GM19372 (cell line): ENCODE results near the gene SAT2.
"Not testable (repeated sequence)": the region's sequence is repeated elsewhere in the genome, so short reads cannot be mapped to it uniquely, and the experiment has no call there.

ENCODE experiments used
- ATAC-seq: cut with Tn5 transposase; IDR thresholded peaks from one replicate; pipeline ENCODE4 v1.9.1; 2021; ENCODE audit warnings: mild to moderate bottlenecking, low read depth, moderate library complexity; ENCODE audit not compliant: unreplicated experiment

Gene SAT2

DNA sequence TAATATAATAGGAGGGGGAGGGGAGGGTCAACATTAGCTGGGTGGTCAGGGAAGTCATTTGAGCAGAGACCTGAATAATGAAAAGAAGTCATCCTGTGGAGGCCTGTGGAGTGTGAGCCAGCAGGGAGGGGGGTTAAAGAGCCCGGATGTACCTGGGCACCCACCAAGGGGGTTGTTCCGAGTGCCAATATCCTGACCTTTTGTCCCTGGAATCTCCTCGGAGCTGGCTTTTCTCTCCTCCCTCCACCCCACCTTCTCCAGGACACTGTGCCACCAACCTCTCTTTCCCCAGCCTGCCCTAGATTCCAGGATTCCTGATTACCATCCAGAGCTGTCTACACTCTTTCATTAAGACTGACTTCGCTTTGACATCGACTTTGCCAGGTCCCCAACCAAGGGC lies 8.5 kb upstream of the SAT2 start:
- ATAC-seq, result no peak

DNA sequence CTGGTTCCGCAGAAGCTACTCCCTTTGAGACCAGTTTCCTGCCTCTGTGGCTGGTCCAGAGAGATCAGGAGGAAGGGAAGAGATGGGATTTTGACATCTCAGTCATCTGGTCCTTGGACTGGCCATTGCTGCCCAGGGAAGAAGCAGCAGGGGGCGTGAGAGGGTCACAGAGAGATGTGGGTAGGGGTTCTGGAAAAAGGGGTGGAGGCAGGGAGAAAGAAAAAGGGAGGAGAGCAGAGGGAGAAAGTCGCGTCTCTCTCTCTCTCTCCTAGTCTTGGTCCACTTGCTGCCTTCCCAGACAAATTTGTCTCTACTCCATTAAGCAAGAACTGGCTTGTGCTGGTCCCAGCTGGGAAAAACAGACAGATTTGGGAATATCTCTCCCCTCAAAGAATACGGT lies 6.8 kb upstream of the SAT2 start:
- no peak for ATAC-seq

DNA sequence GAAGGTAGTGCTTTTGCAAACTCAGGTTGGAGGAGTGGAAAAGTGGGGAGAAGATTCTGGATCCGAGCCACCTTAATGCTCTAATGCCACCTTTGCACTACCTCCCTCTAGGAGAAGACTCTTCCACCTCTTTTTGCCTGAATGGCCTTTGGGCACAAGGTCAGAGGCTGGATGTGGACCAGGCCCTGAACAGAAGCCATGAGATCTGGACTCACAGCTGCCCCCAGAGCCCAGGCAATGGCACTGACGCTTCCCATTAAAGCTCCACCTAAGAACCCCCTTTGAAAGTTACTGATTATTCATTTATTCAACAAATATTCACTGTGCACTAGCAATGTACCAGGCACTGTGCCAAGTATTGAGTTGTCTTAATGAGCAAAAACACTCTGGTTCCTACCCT lies 5.5 kb upstream of the SAT2 start:
- ATAC-seq, result no peak

DNA sequence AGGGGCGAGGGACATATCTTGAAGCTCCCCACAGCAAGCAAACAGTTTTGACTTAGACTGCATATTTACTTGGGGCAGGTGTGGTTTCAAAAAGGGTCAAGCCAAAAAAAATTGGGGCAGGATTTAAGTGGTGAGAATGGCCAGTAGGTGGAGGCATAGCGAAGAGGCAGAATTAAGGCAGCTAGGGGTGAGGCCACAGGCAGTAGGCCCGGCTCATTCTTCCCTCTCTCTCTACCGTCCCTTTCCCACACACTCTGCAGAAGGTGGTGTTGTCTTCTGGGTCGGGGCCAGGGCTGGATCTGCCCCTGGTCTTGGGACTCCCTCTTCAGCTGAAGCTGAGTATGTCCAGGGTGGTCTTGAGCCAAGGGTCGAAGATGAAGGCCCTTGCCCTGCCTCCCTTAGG lies 4.9 kb upstream of the SAT2 start:
- no peak for ATAC-seq

- no peak for ATAC-seq
Observed at GRCh38 chr17:7631398-7632380, 4.1 kb upstream of the SAT2 start.

DNA sequence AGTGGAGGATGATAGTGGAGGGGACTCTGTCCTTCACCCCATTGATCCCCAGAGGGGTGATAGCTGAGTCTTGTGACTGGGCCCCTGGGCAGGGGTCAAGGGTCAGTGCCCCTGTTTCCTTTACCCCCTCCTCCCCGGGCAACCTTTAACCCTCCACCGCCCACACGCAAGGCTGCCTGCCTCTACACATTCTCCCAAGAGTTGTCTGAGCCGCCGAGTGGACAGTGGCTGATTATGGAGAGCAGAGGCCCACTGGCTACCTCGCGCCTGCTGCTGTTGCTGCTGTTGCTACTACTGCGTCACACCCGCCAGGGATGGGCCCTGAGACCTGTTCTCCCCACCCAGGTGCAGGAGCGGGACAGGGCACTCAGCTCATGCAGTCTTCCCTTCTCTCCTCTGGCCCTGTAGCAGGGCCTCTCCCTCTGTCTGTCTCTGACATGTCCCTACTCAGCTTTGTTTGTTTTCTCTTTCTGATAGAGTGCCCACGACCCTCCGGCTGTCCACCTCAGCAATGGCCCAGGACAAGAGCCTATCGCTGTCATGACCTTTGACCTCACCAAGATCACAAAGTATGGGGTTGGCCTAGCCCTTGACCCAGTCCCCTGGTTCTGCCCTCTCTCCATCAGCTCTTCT lies 2.4 kb upstream of the SAT2 start, which contains the start of gene SHBG:
SHBG (plus strand) TSS at position 197 of the 633 bp plus-strand sequence; CDS start at position 235, 38 bp downstream.
- no peak for ATAC-seq

- no peak for ATAC-seq
Observed at GRCh38 chr17:7626956-7627249, 718 bp downstream of the SAT2 start.

DNA sequence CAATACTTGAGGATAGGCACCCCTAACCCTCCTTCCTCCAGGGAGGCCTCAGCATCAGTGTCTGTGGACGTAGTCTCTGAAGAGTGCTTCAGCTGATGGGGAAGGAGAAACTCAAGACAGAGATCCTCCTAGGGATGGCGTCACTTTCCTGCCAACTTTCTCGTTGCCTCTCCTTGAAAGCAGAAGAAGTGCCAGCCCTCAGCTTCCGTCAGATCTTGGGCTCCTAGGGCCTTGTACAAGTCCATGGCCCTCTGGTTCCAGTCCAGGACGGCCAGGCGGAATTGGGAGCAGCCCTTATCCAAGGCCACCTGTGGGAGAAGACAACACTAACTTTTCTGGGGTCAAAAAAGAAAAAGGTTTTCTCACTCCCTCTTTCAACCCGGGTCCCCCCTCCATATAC lies 1.3 kb downstream of the SAT2 start:
- no peak for ATAC-seq

- not testable (repeated sequence) for ATAC-seq
Observed at GRCh38 chr17:7625749-7626148, 1.9 kb downstream of the SAT2 start.

DNA sequence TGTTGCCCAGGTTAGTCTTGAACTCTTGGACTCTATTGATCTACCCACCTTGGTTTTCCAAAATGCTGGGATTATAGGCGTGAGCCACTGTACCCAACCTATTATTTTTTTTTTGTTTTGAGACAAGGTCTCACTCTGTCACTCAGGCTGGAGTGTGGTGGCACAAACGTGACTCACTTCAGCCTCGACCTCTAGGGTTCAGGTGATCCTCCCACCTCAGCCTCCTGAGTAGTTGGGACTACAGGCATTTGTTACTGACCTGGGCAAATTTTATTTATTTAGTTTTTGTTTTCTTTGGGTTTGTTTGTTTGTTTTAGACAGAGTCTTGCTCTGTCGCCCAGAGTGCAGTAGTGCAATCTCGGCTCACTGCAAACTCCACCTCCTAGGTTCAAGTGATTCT lies 4.0 kb downstream of the SAT2 start:
- ATAC-seq, result no peak

DNA sequence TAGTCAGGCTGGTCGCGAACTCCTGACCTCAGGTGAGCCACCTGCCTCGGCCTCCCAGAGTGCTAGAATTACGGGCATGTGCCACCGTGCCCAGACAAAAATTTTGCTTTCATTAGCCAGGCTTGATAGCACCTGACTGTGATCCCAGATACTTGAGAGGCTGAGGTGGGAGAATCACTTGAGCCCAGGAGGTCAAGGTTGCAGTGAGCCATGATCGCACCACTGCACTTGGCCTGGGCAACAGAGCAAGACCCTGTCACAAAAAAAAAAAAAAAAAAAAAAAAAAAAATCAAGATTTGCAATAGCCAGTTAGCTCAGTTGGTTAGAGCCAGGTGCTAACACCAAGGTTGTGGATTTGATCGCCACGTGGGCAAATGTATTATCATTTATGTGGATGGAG lies 6.8 kb downstream of the SAT2 start:
- ATAC-seq, result no peak

- no peak for ATAC-seq
Observed at GRCh38 chr17:7618608-7619007, 9.0 kb downstream of the SAT2 start.

DNA sequence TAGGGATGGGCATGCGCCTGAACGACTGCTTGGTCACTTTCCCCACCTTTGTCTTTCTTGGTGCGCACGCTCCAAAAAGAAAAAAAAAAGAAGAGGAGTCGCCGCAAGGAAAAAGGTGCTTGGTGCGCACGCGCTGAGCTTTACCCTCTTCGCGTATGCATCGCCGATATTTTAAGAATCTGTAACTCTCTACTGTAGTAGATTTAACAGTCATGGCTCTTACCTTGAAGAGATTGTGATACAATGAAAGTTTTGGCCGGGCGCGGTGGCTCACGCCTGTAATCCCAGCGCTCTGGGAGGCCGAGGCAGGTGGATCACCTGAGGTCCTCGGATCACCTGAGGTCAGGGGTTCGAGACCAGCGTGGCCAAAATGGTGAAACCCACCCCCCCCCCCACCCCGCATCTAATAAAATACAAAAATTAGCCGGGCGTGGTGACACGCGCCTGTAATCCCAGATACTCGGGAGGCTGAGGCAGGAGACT lies 12.3 kb downstream of the SAT2 start:
- ATAC-seq, result no peak

- peak; percentile 90 for ATAC-seq
Observed at GRCh38 chr17:7614425-7615264, 13.0 kb downstream of the SAT2 start, which contains the start of gene FXR2. TSS of gene FXR2 (minus strand) at chr17:7614897. CDS start at chr17:7614532, 365 bp downstream.

DNA sequence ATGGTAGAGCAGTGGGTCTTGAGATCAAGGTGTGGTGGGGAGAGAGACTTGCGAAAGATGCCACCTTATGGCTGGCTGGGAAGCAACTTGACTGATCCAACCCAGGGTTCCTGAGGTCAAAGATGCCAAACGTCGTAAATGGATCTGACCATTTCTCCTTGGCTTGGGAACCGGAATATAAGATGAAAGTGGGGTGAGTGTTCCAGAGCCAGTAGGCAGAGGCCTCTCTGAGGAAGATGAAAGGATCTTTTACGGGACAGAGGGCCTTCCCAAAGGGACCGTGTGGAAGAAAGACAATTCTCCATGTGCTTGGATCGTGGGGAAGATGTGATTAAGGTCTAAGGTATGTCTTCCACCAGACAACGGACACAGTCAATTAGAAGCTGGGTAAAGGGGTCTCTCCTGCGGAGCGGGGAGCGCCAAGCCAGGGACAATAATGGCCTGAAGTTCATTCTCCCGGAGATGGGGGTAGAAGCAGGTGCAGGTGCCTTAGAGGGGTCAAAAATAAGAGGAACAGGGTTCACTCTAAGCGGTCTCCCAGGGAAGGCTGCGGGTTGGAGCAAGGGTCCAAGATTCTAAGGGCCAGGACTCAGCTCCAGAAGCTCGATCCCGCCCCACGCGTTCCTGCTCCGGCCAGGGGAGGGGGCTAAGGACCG lies 13.7 kb downstream of the SAT2 start:
- no peak for ATAC-seq

DNA sequence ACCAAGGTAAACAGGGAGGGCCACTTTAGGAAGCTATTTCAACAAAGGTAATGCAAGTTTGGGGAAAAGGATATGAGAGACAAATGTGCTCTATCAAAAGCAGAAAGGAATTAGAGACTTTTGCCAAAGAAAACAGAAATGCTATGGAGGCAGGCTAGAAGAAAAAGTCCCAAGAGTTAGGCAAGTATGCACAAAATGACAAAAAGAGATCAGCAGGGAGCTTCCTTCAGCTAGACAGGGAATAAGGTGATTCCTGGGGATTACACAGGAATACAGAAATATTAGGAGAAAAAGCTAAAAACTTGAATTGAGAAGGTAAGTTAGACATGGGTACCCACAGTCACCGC lies 15.4 kb downstream of the SAT2 start:
- ATAC-seq, result no peak

DNA sequence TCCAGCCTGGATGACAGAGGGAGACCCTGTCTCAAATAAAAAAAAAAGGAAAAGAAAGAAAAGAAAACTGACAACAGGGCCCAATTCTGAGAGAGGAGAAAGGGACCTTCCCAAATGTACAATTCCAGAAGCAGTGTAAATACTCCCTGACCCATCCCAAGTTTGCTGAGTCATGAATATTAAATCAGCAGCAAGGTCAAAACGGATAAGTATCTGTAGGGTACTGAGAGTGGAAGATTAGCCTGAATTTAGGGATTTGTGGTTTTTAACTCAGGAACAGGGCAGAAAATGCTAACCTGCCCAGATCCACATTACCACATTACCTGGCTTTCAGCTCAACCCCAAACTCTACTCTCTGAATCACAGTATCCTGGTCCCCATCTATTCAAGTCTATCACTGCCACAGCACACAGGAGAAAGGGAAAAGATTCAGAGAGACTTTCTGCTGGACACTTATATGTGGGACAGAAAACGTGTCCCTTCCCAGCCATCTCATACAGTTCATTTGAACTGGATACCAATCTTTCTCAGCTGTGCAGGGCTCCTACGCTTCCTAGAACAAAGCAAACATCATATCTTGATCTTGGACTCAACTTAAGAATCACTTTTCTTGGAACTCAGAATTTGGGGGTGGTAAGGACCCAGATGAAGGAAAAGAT lies 15.9 kb downstream of the SAT2 start:
- ATAC-seq, result no peak

GRCh38 chr17:7610641-7611040 lies 17.0 kb downstream of the SAT2 start:
- ATAC-seq, result no peak

GRCh38 chr17:7606280-7606679 lies 21.3 kb downstream of the SAT2 start:
- ATAC-seq, result no peak

DNA sequence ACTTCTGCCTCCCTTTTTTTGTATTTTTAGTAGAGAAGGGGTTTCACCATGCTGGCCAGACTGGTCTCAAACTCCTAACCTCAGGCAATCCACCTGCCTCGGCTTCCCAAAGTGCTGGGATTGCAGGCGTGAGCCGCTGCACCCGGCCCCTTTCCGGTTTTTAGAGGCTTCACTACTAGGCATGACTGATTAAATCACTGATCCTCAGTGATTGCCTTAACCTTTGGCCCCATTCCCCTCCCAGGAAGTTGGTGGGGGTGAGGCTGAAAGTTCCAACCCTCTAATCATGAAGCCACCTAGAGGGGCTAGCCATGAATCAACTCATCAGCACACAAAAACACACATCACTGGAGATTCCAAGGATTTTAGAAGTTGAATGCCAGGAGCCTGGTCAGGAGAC lies 30.1 kb downstream of the SAT2 start:
- ATAC-seq, result not testable (repeated sequence)
